CD4-positive, alpha-beta T cell treated with Interleukin-15 for 4 hours (primary cell): ENCODE results near the gene GFRA1.

Experiments
- DNase-seq: peaks from one replicate; pipeline ENCODE4 v3.0.0-alpha.2; 2020; ENCODE audit warnings: low spot score

Gene GFRA1

GRCh38 chr10:116126239-116126638, 146.8 kb downstream of the GFRA1 start:
- DNase-seq, result no peak

- DNase-seq, result no peak
These were observed 147.8 kb downstream of the GFRA1 start for GRCh38 chr10:116125180-116125579.

DNA sequence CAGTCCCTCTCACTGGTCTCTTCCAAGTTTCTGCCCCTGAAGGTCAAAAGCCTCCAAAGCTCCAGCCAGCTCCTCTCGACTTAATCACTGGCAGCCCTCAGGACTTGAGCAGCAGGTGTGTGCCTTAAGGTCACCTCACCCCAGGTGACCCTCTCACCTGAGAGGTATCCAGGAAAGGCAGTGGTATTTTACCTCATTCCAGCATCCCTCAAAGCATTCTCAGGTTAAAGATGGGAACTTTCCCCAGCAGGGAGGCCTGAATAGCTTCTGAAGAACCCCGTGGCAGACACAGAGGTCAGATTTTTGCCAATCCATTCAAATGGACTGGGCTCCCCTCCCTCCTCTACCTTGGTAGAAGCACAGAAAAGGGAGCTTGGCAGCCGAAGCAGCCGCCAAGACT, 148.2 kb downstream of the GFRA1 start:
- DNase-seq, result no peak

DNA sequence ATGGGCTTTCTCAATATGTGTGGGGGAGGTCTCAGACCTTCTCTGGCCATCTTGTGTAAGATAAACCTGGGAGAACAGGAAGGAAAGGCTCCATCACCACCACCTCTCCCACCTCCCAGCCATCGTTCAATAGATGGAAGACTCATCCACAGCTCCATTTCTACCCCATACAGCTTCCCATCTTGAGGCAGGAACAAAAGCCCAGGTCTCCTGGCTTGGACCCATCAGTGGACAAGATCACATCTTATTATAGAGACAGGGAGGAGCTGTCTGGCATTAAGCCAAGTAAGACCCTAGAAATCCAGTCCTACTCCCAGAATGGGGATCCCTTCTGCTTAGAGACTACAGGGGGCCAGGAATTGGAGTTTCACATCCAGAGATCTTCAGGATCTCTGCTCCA, 150.3 kb downstream of the GFRA1 start:
- DNase-seq, result no peak

DNA sequence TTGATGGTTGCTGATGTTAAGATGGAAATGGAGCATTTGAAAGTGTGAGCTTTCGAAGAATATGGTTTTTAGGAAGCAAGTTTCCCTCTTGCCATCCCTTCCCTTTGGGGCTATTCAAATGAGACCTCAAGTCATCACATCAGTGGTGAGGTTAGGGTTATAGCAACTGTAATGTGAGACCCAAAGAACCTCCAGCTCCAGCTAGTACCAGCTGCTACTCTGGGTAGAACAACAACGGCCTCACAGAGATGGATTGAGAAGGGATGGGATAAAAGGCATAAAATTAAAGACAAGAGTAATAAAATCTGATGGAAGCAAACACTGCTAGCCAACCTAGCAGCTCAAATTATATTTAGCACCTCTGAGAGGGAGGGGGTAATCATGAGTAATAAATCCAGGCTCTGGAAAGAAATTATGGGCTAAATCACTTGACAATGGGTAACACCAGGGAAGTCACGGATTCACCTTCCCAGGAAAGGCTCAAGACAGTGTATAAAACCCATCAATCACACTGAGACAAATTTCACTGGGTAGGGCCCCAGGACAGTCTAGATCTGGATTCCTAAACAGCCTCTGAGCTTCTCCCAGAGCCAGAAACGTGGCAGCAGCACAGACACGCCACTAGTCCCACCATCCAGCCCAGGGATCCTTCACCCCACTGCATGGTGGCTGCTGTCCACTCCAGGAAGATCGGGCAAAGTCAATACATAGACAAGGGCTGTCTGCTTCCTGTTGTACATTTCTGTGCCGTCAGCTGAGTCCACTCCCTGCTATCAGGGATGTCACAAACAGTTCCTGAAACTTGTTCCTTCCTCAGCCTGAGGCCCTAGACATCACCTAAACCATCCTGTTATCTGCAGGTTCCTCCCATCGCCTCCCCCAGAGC, 151.1 kb downstream of the GFRA1 start:
- DNase-seq, result no peak

DNA sequence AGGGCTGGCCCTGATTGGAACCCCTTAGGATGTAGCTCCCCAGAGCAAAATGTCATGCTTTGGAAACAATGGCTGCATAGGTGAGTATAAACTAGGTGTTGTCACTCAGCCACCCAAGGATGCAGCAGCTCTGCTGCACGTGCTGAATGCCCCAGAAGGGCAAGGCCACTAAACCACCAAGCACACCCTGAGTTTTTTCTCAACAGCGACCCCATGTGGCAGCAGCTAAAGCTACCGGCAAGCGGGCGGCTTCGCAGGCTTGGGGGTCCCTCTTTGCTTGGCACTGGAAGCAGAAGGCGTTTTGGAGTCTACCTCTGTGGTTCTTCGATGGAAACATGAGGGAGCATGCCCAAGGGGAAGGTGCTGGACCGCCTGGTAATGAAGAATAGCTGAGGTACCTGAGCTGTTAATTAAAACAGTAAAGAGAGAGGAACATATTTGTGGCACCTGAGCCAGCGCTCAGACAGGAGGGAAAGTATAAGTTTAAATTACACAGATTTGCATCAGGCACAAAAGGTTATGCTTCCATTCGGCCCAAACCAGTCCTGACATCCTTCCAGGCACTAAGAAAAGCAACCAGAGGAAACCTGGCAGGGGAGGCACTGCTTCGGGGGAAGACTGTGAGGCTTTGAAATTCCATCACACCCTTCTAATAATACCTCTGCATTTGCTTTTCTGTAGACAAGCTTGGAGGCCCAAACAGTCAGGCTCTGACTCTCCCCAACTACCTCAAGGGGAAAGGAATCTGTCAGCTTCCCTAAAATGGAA, 152.1 kb downstream of the GFRA1 start:
- no peak for DNase-seq

DNA sequence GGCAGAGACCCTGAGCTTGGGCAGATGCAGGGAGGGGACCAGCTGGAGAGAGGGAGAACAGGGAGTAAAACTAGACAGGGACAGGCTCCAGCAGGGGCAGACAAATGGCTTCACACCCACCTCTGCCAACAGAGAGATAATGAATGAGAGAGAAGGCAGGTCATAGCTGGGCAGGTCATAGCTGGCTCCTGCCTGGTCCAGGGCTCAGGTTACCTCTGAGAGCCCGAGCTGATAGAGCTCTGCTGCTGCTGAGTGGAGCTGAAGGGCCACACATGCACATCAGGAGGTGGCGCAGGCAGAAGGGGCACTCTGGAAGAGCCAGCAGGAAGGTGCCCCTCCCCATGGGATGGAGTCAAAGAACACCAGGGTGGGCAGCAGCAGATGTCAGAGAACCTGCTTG, 154.2 kb downstream of the GFRA1 start:
- DNase-seq, result no peak

- no peak for DNase-seq
These were observed 157.2 kb downstream of the GFRA1 start for GRCh38 chr10:116115797-116116196.

DNA sequence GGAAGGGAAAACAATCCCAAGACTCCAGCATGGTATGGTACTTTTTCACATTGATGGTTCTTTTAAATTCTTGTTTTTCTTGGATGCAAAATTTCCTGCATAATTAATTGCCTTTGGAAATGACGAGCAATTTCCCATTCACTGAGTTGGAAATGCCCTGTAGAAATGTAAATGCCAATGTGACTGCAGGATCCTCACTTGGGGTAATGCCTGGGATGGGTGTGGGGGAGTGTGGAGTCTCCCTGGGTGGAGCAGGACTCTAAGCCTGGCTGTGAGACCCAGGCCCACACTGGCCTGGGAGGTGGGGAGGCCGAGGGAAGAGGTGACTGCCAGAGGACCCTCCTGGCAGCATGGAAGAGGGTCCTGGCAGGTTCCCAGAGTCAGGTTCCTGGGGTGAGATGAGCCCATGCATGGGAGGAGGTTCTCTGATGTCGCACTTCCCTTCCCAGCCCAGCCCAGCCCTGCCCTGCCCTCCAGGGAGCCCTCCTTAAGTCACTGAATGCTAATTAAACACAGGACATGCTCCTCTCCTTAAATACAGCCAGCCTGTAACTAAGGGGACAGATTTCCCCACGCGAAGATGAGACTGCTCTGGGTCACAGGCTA, 157.9 kb downstream of the GFRA1 start:
- no peak for DNase-seq

DNA sequence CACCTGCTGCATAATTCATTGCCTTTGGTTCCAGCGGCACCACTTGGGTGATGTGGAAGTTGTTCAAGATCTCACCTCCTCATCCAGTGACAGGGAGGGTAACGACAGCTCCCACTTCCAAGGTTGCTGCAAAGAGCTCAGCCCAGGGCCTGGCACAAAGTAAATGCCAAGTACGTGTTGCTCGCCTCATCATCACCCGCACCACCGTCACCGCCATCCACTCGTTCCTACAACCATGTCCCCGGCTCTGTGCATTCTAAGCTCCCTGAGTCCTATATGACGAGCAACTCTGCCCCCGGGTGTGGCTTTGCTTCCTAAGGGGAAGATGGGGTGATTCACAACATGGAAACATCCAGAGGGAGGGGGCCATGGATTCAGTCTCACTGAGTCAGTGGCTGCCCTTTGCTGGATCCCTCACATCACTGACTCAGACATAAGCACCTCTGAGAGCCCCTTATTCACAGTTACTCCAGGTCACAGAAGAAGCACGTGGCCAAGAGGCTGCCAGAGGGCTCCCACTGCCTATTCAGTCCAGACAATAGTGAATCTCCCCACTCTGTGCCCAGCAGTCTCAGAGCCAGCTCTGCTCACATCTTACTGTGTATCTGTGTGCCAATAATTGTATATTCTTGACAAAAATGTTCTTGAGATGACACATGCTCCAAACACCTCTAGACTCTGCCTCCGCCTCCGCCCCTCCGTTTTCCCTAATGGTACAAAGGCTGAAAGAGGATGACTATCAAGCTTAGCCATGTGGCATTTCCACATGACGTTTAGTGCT, 159.1 kb downstream of the GFRA1 start:
- no peak for DNase-seq

DNA sequence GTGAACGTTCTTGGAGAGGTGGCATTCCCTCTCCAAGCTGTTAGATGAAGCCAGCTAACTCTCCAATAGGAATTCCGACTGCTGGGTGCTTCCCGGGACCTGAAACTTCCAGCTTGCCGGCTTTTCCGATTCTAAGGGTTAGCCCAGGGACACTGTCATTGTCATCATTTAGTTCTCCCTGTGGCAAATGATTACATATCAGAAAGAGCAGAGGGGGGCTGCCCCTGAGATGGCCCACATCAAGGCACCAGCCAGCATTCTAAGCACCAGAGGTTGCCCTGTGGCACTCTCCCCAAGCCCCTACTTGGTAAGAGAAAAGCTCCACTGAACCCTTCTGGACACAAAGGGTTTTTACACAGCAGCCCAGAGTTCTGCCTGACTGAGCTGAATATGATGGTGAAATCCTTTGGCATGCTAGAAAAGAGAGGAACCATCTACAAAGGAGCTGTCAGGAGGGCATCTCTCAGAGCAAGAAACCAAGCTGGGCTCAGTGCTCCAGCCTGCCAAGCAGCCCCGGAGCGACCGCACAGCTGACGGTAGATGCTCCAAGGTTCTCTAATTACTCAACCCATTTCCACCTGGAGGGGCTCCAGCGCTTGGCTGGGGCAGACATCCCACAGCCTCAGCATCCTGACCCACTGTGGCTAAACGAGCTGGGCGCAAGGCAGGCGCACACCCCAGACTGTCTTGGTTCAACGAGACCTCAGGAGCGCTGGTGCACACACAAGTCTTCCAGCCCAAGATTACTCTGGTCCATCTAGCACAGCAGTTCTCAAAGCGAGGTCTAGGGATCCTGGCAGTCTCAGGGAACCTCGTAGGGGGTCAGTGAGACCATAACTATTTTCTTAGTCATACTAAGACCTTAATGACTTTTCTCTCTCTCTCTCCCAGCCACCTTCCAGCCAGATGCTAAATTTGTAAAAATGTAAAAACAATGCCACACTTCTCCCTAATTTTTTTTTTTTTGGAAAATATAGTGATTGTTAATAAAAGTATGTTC, 160.5 kb downstream of the GFRA1 start:
- DNase-seq, result no peak

GRCh38 chr10:116111483-116112095, 161.4 kb downstream of the GFRA1 start:
- DNase-seq, result no peak

- no peak for DNase-seq
These were observed 162.3 kb downstream of the GFRA1 start for GRCh38 chr10:116110736-116111135.

DNA sequence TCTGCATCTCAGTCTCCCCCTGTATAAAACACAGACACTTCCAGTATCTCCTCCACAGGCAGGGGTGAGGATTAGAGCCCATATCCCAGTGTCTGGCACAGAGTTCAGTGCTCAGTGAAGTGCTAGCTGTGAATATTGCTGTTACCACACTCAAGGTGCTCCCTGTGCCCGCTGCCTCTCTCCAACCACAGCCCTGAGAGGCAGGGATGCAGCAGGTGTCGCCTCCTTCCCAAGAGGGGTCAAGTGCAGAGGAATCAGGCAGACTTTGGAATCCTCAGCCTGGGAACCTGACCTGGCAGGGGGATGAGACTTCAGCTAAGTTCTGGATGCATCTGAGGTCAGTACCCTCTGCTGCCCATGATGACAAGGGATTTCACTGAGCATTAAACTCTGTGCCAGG, 163.1 kb downstream of the GFRA1 start:
- no peak for DNase-seq

- no peak for DNase-seq
These were observed 163.5 kb downstream of the GFRA1 start for GRCh38 chr10:116109481-116109880.

DNA sequence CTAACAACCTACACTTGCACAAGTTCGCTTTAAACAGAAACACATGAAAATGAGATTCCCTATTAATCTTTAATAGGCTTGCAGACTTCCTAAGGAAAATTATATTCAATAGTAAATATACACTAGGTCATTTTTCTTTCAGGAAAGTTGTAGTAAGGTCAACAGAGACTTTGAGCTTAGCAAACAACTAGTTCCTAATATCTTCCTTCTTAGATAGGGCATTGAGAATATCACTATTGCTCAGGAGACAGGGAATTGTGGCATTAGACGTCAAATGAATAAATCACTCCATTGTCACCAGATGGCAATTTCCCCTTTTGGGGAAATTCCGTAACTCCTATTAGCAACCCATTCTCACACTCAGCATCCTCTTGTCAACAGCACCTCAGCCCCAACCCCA, 164.9 kb downstream of the GFRA1 start:
- DNase-seq, result no peak

DNA sequence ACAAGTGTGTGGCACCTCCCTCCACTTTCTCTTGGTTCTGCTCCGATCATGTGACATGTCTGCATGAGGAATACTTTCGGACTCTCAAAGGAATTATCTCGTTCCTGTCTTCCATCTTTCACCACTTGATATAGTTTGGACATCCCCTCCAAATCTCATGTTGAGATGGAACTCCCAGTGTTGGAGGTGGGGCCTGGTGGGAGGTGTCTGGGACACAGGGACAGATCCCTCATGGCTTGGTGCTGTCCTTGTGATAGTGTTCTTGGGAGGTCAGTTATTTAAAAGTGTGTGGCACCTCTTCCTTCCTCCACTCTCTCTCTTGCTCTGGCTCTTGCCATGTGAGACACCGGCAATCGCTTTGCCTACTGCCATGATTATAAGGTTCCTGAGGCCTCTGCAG, 166.4 kb downstream of the GFRA1 start:
- DNase-seq, result no peak

GRCh38 chr10:116105264-116105663, 167.7 kb downstream of the GFRA1 start:
- no peak for DNase-seq

DNA sequence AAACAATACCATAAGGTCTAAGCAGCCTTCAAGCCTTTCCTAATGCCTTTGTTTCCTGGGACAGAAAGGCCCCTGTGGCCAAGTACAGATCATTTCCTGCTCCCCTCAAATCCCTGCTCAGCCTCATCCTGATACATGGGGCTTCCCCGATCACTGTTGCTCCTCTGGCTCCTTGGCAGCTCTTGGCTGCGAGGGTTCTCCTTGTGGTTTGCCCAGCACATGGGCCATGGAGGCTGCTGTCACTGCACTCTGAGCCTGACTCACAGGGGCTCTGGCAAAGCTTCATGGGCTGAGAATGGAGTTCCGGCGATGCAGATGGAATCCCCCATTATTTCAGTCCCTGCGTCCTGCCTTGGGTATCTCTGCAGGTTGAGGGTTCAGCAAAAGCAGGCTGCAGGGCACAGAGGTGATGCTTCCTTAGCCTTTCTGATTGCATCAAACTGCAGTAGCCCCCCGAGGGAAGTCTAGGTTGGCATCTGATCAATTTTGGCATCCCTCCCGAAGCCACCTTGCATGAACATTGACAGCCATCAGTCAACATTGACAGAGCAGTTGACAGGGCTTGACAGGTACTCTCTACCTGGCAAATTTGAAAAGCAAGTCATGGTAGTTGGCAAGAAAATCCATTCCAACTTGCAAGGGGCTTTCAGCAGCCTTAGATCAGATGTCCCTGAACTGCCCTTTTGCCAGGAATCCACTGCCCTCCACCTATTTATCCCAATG, 168.6 kb downstream of the GFRA1 start:
- DNase-seq, result no peak

- no peak for DNase-seq
These were observed 169.3 kb downstream of the GFRA1 start for GRCh38 chr10:116103668-116104067.
